Caki2 (cell line): ENCODE measurements around the gene AGTRAP. TPM values are rescaled to one million over a fixed set of nuclear protein-coding genes. Genes with fewer than 3 reads are reported as not detected.
A peak's percentile ranks its signal among the peaks of the same experiment; 100 is the strongest.

Source experiments
- DNase-seq: peaks from one replicate; pipeline ENCODE4 v3.0.0-alpha.2; 2015; ENCODE audit warnings: low read depth
- in situ Hi-C: cut with HindIII; loops from 2 replicates; pipeline ENCODE4 v1.10.0; 2016; ENCODE audit warnings: low sequenced_read_pairs, low pct_unique_long_range_greater_than_20kb, mixed read lengths
- total RNA-seq: library from RNA; depleted of rRNA; stranded (reverse); fragments of >200 nt; shearing (Covaris generic); gene quantifications from 2 replicates; pipeline ENCODE4 v1.2.3, GENCODE V29; 2014; ENCODE audit warnings: low replicate concordance

The AGTRAP gene
- total RNA-seq, 1 experiment from 2014 or later = 116 TPM

GRCh38 chr1:11787804-11788436 is 52.0 kb downstream of the AGTRAP start:
- in situ Hi-C loops = no loop called here
- no peak for DNase-seq

- DNase-seq = no peak
- in situ Hi-C loops = no loop called here
Observed at GRCh38 chr1:11788549-11789053, 52.7 kb downstream of the AGTRAP start.

- DNase-seq = no peak
- in situ Hi-C loops = no loop called here
Observed at GRCh38 chr1:11789126-11790067, 53.5 kb downstream of the AGTRAP start.

GRCh38 chr1:11790101-11790879 is 54.4 kb downstream of the AGTRAP start:
- in situ Hi-C loops = no loop called here
- DNase-seq = no peak

GRCh38 chr1:11790880-11791715 is 55.2 kb downstream of the AGTRAP start:
- DNase-seq = peak; percentile 62
- in situ Hi-C loops = no loop called here

- in situ Hi-C loops = no loop called here
- no peak for DNase-seq
Observed at GRCh38 chr1:11792106-11792505, 56.2 kb downstream of the AGTRAP start.

- no peak for DNase-seq
- in situ Hi-C loops = no loop called here
Observed at GRCh38 chr1:11793819-11794218, 57.9 kb downstream of the AGTRAP start.

GRCh38 chr1:11794446-11795237 is 58.7 kb downstream of the AGTRAP start:
- no peak for DNase-seq
- in situ Hi-C loops = no loop called here

- in situ Hi-C loops = no loop called here
- DNase-seq = no peak
Observed at GRCh38 chr1:11795238-11795890, 59.4 kb downstream of the AGTRAP start.

GRCh38 chr1:11796036-11796828 is 60.3 kb downstream of the AGTRAP start:
- in situ Hi-C loops = no loop called here
- DNase-seq = peak; percentile 84

- DNase-seq = peak; percentile 87
- in situ Hi-C loops = no loop called here
Observed at GRCh38 chr1:11797525-11798216, 61.7 kb downstream of the AGTRAP start.

- in situ Hi-C loops = no loop called here
- DNase-seq = no peak
Observed at GRCh38 chr1:11799099-11799498, 63.2 kb downstream of the AGTRAP start.

GRCh38 chr1:11799896-11800295 is 64.0 kb downstream of the AGTRAP start:
- in situ Hi-C loops = no loop called here
- DNase-seq = no peak

- DNase-seq = no peak
- in situ Hi-C loops = no loop called here
Observed at GRCh38 chr1:11800391-11800755, 64.4 kb downstream of the AGTRAP start.
